Measurements from ENCODE around the gene WDR62. TPM values are rescaled to one million over a fixed set of nuclear protein-coding genes. Genes with fewer than 3 reads are reported as not detected.
"Not testable (repeated sequence)": the region's sequence is repeated elsewhere in the genome, so short reads cannot be mapped to it uniquely, and the experiment has no call there.

The WDR62 gene
- total and polyA plus RNA-seq, 2 donors, result 0.27 to 2.3 TPM

GRCh38 chr19:36026091-36026876 is 28.4 kb upstream of the WDR62 start:
- Histone ChIP-seq H3K36me3 (ENCODE audit: insufficient read depth) (no peaks in the 10 kb centered on the region), H3K27ac (ENCODE audit: low read depth) (no peak overlapping the region), H3K4me1 (ENCODE audit: insufficient read depth) (no peaks in the 10 kb centered on the region), H3K4me3 (ENCODE audit: low read depth, low read length) (no peak overlapping the region)
- no peak for DNase-seq (ENCODE audit: extremely low spot score)
- WGBS, result 92% methylated on average over 49 of the region's 49 CpGs

- 98% methylated on average over 6 of the region's 6 CpGs for WGBS
- Histone ChIP-seq H3K4me1 (ENCODE audit: insufficient read depth) (peaks cover under 1% of the 10 kb centered on the region), H3K36me3 (ENCODE audit: insufficient read depth) (no peaks in the 10 kb centered on the region), H3K4me3 (ENCODE audit: low read depth, low read length) (no peak overlapping the region), H3K27ac (ENCODE audit: low read depth) (no peak overlapping the region)
- no peak for DNase-seq (ENCODE audit: extremely low spot score)
These were observed 27.0 kb upstream of the WDR62 start for GRCh38 chr19:36027696-36028095.

GRCh38 chr19:36028313-36029041 is 26.2 kb upstream of the WDR62 start:
- no peak overlapping the region for H3K4me3 ChIP-seq (ENCODE audit: low read depth, low read length)
- H3K27ac ChIP-seq (ENCODE audit: low read depth), result no peak overlapping the region
- 74% methylated on average over 10 of the region's 10 CpGs for WGBS
- peaks cover 2% of the 10 kb centered on the region for H3K4me1 ChIP-seq (ENCODE audit: insufficient read depth)
- DNase-seq (ENCODE audit: extremely low spot score), result no peak
- H3K36me3 ChIP-seq (ENCODE audit: insufficient read depth), result no peaks in the 10 kb centered on the region

GRCh38 chr19:36030264-36031148 is 24.2 kb upstream of the WDR62 start:
- Histone ChIP-seq H3K4me1 (ENCODE audit: insufficient read depth) (peaks cover 2% of the 10 kb centered on the region), H3K27ac (ENCODE audit: low read depth) (no peak overlapping the region)

GRCh38 chr19:36031308-36031707 is 23.4 kb upstream of the WDR62 start:
- WGBS, result 84% methylated on average over 6 of the region's 6 CpGs
- Histone ChIP-seq H3K36me3 (ENCODE audit: insufficient read depth) (no peaks in the 10 kb centered on the region), H3K4me3 (ENCODE audit: low read depth, low read length) (no peak overlapping the region), H3K4me1 (ENCODE audit: insufficient read depth) (peaks cover 2% of the 10 kb centered on the region), H3K27ac (ENCODE audit: low read depth) (no peak overlapping the region)
- DNase-seq (ENCODE audit: extremely low spot score), result no peak

More at GRCh38 chr19:36030264-36031148, 24.2 kb upstream of the WDR62 start:
- 81% methylated on average over 8 of the region's 8 CpGs for WGBS
- DNase-seq (ENCODE audit: extremely low spot score), result no peak
- no peaks in the 10 kb centered on the region for H3K36me3 ChIP-seq (ENCODE audit: insufficient read depth)
- H3K4me3 ChIP-seq (ENCODE audit: low read depth, low read length), result no peak overlapping the region

GRCh38 chr19:36032251-36033104 is 22.2 kb upstream of the WDR62 start, which contains the start of gene CLIP3:
CLIP3 (minus strand) TSS chr19:36032873; CDS start chr19:36032357, 516 bp downstream.
- DNase-seq (ENCODE audit: extremely low spot score), result peak; percentile 53
- peaks cover 2% of the 10 kb centered on the region for H3K4me1 ChIP-seq (ENCODE audit: insufficient read depth)
- no peaks in the 10 kb centered on the region for H3K36me3 ChIP-seq (ENCODE audit: insufficient read depth)
- H3K4me3 ChIP-seq (ENCODE audit: low read depth, low read length), result peak within 1 kb of the TSS; percentile 83
- WGBS, result 2% methylated on average over 51 of the region's 51 CpGs
- H3K27ac ChIP-seq (ENCODE audit: low read depth), result no peak within 1 kb of the TSS

GRCh38 chr19:36040495-36040894 is 14.2 kb upstream of the WDR62 start:
- Histone ChIP-seq H3K4me3 (ENCODE audit: low read depth, low read length) (no peak overlapping the region), H3K27ac (ENCODE audit: low read depth) (no peak overlapping the region), H3K4me1 (ENCODE audit: insufficient read depth) (no peaks in the 10 kb centered on the region), H3K36me3 (ENCODE audit: insufficient read depth) (no peaks in the 10 kb centered on the region)
- WGBS, result 48% methylated on average over 6 of the region's 6 CpGs
- DNase-seq (ENCODE audit: extremely low spot score), result no peak

- not testable (repeated sequence) for H3K4me1 ChIP-seq (ENCODE audit: insufficient read depth); H3K4me3 ChIP-seq (ENCODE audit: low read depth, low read length); DNase-seq (ENCODE audit: extremely low spot score); H3K36me3 ChIP-seq (ENCODE audit: insufficient read depth); H3K27ac ChIP-seq (ENCODE audit: low read depth)
- 66% methylated on average over 6 of the region's 6 CpGs for WGBS
These were observed 13.6 kb upstream of the WDR62 start for GRCh38 chr19:36041092-36041491.

- no peak overlapping the region for H3K4me3 ChIP-seq (ENCODE audit: low read depth, low read length)
- no peak for DNase-seq (ENCODE audit: extremely low spot score)
- H3K36me3 ChIP-seq (ENCODE audit: insufficient read depth), result no peaks in the 10 kb centered on the region
- H3K27ac ChIP-seq (ENCODE audit: low read depth), result no peak overlapping the region
- H3K4me1 ChIP-seq (ENCODE audit: insufficient read depth), result no peaks in the 10 kb centered on the region
- 18% methylated on average over 3 of the region's 3 CpGs for WGBS
These were observed 12.9 kb upstream of the WDR62 start for GRCh38 chr19:36041831-36042230.

GRCh38 chr19:36043952-36044351 is 10.7 kb upstream of the WDR62 start:
- DNase-seq (ENCODE audit: extremely low spot score), result no peak
- Histone ChIP-seq H3K27ac (ENCODE audit: low read depth) (no peak overlapping the region), H3K4me1 (ENCODE audit: insufficient read depth) (no peaks in the 10 kb centered on the region), H3K4me3 (ENCODE audit: low read depth, low read length) (no peak overlapping the region), H3K36me3 (ENCODE audit: insufficient read depth) (no peaks in the 10 kb centered on the region)
- 63% methylated on average over 2 of the region's 2 CpGs for WGBS

GRCh38 chr19:36046443-36047050 is 8.2 kb upstream of the WDR62 start:
- Histone ChIP-seq H3K27ac (ENCODE audit: low read depth) (no peak overlapping the region), H3K36me3 (ENCODE audit: insufficient read depth) (no peaks in the 10 kb centered on the region), H3K4me1 (ENCODE audit: insufficient read depth) (no peaks in the 10 kb centered on the region), H3K4me3 (ENCODE audit: low read depth, low read length) (no peak overlapping the region)
- DNase-seq (ENCODE audit: extremely low spot score), result no peak
- 74% methylated on average over 5 of the region's 5 CpGs for WGBS

- no peak overlapping the region for H3K4me3 ChIP-seq (ENCODE audit: low read depth, low read length)
- H3K36me3 ChIP-seq (ENCODE audit: insufficient read depth), result no peaks in the 10 kb centered on the region
- H3K4me1 ChIP-seq (ENCODE audit: insufficient read depth), result no peaks in the 10 kb centered on the region
- no peak overlapping the region for H3K27ac ChIP-seq (ENCODE audit: low read depth)
- DNase-seq (ENCODE audit: extremely low spot score), result no peak
These were observed 6.9 kb upstream of the WDR62 start for GRCh38 chr19:36047835-36048234.
